ENCODE measurements around the gene ATP1A1.

The ATP1A1 gene

GRCh38 chr1:116407033-116407432 lies 34.0 kb downstream of the ATP1A1 start:
- no peak for TF ChIP-seq CTCF (IDR thresholded peaks at IDR 0.05; ENCODE audit: borderline replicate concordance, insufficient read depth, low read depth, low read length)
- H3K4me3 ChIP-seq (ENCODE audit: low read depth, low read length) = no peak overlapping the region

DNA sequence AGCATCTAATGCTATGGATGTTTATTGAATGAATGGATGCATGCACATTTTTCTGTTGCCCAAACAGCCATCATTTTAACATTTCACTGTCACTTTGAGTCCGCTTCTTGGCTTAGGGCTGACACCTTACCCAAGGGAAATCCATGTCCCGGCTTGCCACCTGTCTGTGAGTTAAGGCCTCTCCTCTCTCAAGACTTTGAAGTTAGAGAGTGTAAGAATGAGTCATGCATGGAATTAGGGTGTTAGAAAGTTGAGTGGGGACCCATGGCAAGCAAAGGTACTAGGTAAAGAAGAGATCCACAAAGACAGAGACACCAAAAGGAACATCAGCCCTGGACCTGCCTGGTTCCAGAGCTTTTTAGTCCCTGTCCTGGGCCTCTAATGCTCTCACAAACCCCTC lies 35.1 kb downstream of the ATP1A1 start:
- TF ChIP-seq CTCF (IDR thresholded peaks at IDR 0.05; ENCODE audit: borderline replicate concordance, insufficient read depth, low read depth, low read length) = no peak

DNA sequence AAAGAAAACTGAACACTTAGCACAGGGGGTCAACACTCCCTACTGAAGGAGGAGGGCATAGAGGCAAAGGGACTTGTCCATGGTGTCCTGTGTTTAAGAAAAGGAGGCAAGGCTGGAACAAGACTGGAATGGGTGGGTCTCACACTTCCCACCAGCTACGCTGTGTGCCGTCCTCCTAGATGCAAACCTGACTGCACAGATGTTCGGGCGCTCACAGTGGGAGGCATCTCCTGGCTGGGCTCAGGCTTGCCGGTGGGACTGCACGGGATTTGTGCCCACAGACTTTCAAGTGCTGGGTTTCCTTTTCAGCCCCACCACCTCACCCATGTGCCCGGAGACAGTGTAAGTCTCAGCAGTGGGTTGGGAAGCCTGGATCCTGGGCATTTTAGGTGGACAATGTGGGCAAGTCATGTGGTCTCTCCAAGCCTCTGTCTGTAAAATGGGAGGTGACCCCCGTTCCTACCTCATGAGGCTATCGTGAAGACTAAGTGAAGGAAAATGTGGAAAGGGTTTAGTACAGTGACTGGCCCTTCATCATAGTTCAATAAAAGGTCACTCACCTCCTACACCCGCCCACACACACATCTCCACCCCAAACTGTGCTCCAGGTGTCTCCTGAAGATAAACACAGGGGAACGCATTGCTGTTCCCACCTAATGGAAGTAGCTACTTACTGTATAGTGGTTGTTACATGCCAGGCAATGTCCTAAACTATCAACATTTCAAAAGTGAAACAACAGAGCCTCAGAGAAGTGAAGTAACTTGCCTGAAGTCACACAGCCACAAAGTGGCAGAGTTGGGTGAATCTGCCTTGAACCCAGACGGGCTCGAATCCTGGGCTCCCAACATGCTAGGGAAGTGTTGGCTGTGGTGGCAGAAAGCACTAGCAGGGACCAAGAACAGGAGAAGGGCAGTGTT lies 36.0 kb downstream of the ATP1A1 start:
- no peak overlapping the region for H3K4me3 ChIP-seq (ENCODE audit: low read depth, low read length)
- no peak for TF ChIP-seq CTCF (IDR thresholded peaks at IDR 0.05; ENCODE audit: borderline replicate concordance, insufficient read depth, low read depth, low read length)

More for the DNA sequence above, 35.1 kb downstream of the ATP1A1 start:
- H3K4me3 ChIP-seq (ENCODE audit: low read depth, low read length) = no peak overlapping the region

DNA sequence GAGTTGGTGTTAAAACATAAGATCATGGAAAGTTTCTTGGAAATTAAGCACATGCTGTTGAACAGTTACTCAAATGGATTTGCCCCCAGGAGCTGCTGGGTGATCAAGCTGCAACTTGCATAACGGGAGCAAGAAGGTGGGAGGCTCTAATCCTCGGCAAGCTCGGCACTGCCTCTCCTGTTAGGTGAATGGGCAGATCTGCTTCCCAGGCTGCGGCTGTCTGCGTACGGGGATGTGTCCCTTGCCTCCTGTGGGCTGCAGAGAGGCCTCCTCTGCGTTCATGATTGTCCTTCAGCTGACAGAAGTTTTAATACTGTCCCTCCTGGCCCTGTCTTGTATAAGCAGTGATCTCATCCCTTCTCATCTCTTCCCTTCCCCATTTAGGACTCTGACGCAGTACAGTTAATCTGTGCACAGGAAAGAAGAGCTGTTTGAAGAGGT lies 36.7 kb downstream of the ATP1A1 start:
- no peak for TF ChIP-seq CTCF (IDR thresholded peaks at IDR 0.05; ENCODE audit: borderline replicate concordance, insufficient read depth, low read depth, low read length)
- no peak overlapping the region for H3K4me3 ChIP-seq (ENCODE audit: low read depth, low read length)

DNA sequence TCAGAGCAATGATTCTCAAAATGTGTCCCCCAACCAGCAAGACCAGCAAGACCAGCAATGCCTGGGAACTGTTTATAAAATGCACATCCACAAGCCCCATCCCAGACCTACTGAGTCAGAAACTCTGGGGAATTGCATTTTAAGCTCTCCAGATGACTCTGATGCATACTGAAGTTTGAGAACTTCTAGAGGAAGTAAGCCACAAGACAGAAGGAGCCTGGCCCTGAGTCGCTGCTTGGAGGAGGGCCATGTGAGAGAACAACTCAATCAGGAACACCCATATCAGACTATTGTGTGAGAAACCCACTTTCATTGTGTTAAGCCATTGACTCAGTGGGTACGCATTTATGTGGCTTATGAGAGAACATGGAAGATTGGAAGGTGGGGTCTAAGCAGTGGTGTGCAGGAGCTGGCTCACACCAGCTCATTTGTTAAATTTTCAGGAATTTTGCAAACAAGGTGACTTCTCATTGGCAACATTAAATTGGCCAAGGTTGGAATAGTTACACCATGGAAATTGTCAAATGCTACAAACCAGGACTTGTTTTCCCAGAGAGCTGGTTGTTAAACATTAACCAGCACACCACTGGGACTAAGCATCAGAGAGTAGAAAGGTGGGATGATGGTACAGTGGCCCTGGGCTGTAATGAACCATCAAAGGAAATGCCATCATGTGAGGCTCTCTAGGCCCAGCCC lies 38.9 kb downstream of the ATP1A1 start:
- no peak overlapping the region for H3K4me3 ChIP-seq (ENCODE audit: low read depth, low read length)
- TF ChIP-seq CTCF (IDR thresholded peaks at IDR 0.05; ENCODE audit: borderline replicate concordance, insufficient read depth, low read depth, low read length) = no peak

- no peak overlapping the region for H3K4me3 ChIP-seq (ENCODE audit: low read depth, low read length)
- no peak for TF ChIP-seq CTCF (IDR thresholded peaks at IDR 0.05; ENCODE audit: borderline replicate concordance, insufficient read depth, low read depth, low read length)
These were observed 39.4 kb downstream of the ATP1A1 start for GRCh38 chr1:116412480-116412798.
